GM23248 (cell line): Measurements from ENCODE around the gene C11orf16. TPM values are rescaled to one million over a fixed set of nuclear protein-coding genes. Genes with fewer than 3 reads are reported as not detected.
"Not testable (repeated sequence)": the region's sequence is repeated elsewhere in the genome, so short reads cannot be mapped to it uniquely, and the experiment has no call there.

Source experiments
- DNase-seq: peaks from one replicate; pipeline ENCODE4 v3.0.0-alpha.2; 2015
- H2AFZ ChIP-seq: fragments of 200-600 bp; sonication (generic); 2 replicates; pipeline ENCODE4 v1.6.1; 2016; ENCODE audit warnings: antibody characterized with exemption
- H3F3A ChIP-seq: fragments of 200-600 bp; sonication (generic); 2 replicates; pipeline ENCODE4 v1.6.1; 2016; ENCODE audit warnings: mild to moderate bottlenecking, antibody characterized with exemption, mixed run types; ENCODE audit not compliant: insufficient read depth
- H3K27ac ChIP-seq: fragments of 200-600 bp; sonication (generic); 2 replicates; pipeline ENCODE4 v1.5.1; 2016; ENCODE audit warnings: mild to moderate bottlenecking
- H3K27me3 ChIP-seq: fragments of 200-600 bp; sonication (generic); replicated peaks from 2 replicates; pipeline ENCODE4 v1.6.1; 2016; ENCODE audit warnings: mild to moderate bottlenecking; ENCODE audit not compliant: insufficient read depth
- H3K36me3 ChIP-seq: fragments of 200-600 bp; sonication (generic); 2 replicates; pipeline ENCODE4 v1.6.1; 2016; ENCODE audit warnings: low read depth, mild to moderate bottlenecking
- H3K4me1 ChIP-seq: fragments of 200-600 bp; sonication (generic); 2 replicates; pipeline ENCODE4 v1.6.1; 2016; ENCODE audit warnings: mild to moderate bottlenecking; ENCODE audit not compliant: insufficient read depth
- H3K4me2 ChIP-seq: fragments of 200-600 bp; sonication (generic); one replicate; pipeline ENCODE4 v1.6.1; 2016; ENCODE audit warnings: mild to moderate bottlenecking; ENCODE audit not compliant: unreplicated experiment
- H3K4me3 ChIP-seq: fragments of 200-600 bp; sonication (generic); 2 replicates; pipeline ENCODE4 v1.5.1; 2016; ENCODE audit warnings: mild to moderate bottlenecking
- H3K79me2 ChIP-seq: fragments of 200-600 bp; sonication (generic); 2 replicates; pipeline ENCODE4 v1.6.1; 2016; ENCODE audit warnings: mild to moderate bottlenecking; ENCODE audit not compliant: insufficient read depth
- H3K9ac ChIP-seq: fragments of 200-600 bp; sonication (generic); 2 replicates; pipeline ENCODE4 v1.6.1; 2016; ENCODE audit warnings: mild to moderate bottlenecking
- H3K9me2 ChIP-seq: fragments of 200-600 bp; sonication (generic); 2 replicates; pipeline ENCODE4 v1.6.1; 2016; ENCODE audit warnings: mixed run types, mild to moderate bottlenecking, moderate library complexity; ENCODE audit not compliant: insufficient read depth
- H3K9me3 ChIP-seq: fragments of 200-600 bp; sonication (generic); one replicate; pipeline ENCODE4 v1.6.1; 2017; ENCODE audit warnings: low read depth
- H4K20me1 ChIP-seq: fragments of 200-600 bp; sonication (generic); 2 replicates; pipeline ENCODE4 v1.6.0; 2016; ENCODE audit not compliant: insufficient read depth
- EZH2 ChIP-seq: fragments of 200-600 bp; sonication (generic); IDR thresholded peaks from 2 replicates; pipeline ENCODE4 v1.6.1; 2018; ENCODE audit warnings: antibody characterized with exemption, mild to moderate bottlenecking; ENCODE audit not compliant: insufficient read depth, poor library complexity, severe bottlenecking
- EZH2phosphoT487 ChIP-seq: fragments of 200-600 bp; sonication (generic); IDR thresholded peaks from 2 replicates; pipeline ENCODE4 v1.6.1; 2018; ENCODE audit warnings: antibody characterized with exemption, moderate library complexity, mild to moderate bottlenecking, low read depth; ENCODE audit not compliant: insufficient read depth
- WGBS, 2 experiments: methylation state at CpG; one replicate each; pipeline ENCODE4 v1.1.6; 2015 to 2017; ENCODE audit warnings: low lambda C conversion rate in 2 of 2, low coverage in 1 of 2; ENCODE audit errors: missing lambda C conversion rate in 2 of 2; 5-methylcytosine and 5-hydroxymethylcytosine counted together
- in situ Hi-C: fragments of 300-500 bp; cut with MboI; formaldehyde crosslinking; loops from 2 replicates; pipeline ENCODE4 v1.15.0; 2020
- polyA plus RNA-seq: library from polyadenylated mRNA; unstranded; fragments of >200 nt; fragmentation: Nextera tagmentation; extraction: Ambion mirVana; gene quantifications from 2 replicates; pipeline ENCODE4 v1.2.1, GENCODE V29; 2016
- total RNA-seq: library from RNA; depleted of rRNA; stranded (reverse); fragments of >200 nt; shearing (Covaris generic); gene quantifications from 2 replicates; pipeline ENCODE4 v1.2.3, GENCODE V29; 2014

The C11orf16 gene
- total and polyA plus RNA-seq, 2 experiments from 2014 or later: not detected

DNA sequence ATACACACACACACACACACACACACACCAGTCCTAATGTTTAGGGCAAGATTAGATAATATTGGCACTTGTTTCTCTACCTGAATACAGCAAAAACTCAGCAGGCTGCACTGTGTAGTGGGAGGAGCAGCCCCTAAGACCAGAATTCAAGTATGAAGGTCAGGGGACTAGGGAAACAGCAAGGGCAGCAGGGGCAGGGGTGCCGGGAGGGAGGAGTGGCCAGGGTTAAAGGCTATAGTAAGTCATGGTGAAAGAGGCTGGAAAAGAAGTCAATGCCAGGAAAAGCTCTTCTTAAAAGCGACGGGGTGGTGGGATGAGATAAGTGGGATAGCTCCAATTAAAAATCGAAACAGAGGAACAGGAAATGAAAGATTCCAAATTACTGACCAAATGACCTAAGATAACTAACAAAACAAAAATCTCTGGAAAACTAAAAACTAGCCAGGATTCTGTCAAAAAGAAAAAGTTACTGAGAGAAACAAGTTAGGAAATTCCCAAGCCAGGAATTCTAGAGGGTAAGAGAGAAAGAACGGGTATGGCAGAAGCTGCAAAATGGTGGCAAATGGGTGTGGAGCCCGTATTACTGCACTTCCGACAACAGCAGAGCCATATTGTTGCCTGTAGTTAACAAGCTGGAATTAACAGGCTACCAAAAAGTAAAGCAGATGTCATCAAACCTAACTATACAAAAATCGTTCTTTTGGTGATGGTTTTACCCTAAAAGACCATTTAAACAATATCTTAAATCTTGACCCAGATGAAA lies 8.8 kb upstream of the C11orf16 start:
- Histone ChIP-seq H3K27ac (no peak overlapping the region), H3K36me3 (no peaks in the 10 kb centered on the region), H3K9ac (no peak overlapping the region), H3K27me3 (no peaks in the 10 kb centered on the region), H3K4me2 (no peak overlapping the region), H3K79me2 (no peaks in the 10 kb centered on the region), H3F3A (no peaks in the 10 kb centered on the region), H3K4me1 (no peaks in the 10 kb centered on the region), H2AFZ (no peak overlapping the region), H3K9me3 (no peaks in the 10 kb centered on the region), H3K4me3 (no peak overlapping the region), H3K9me2 (no peaks in the 10 kb centered on the region), H4K20me1 (no peaks in the 10 kb centered on the region)
- TF ChIP-seq EZH2phosphoT487 (no peak), EZH2 (no peak)
- DNase-seq: no peak
- in situ Hi-C loops: no loop called here
- WGBS, 2 experiments: 74 to 77% methylated on average over 8 of the region's 8 CpGs

DNA sequence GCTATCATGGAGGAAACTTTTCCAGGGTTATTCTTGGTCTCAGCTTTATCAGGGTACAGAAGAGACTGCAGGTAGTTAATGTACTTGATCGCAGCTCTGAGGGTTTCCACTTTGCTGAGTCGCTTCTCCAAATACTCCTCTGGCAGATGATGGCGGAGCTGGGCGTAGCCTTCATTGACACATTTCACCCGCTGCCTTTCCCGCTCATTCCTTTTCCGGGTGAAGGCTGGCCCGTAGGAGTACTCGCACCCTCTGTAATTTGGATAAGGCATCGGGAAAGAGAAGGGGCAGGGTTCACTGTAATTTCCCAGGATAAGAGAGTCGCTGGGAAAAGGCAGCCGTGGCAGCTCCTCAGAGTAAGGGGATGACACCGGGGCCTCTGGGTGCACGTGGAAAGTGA lies 4.9 kb upstream of the C11orf16 start:
- Histone ChIP-seq H3K36me3 (no peaks in the 10 kb centered on the region), H3K4me2 (no peak overlapping the region), H3K9ac (no peak overlapping the region), H3K27ac (no peak overlapping the region), H4K20me1 (no peaks in the 10 kb centered on the region), H3K9me2 (no peaks in the 10 kb centered on the region), H3K4me1 (peaks cover 14% of the 10 kb centered on the region), H3K27me3 (no peaks in the 10 kb centered on the region), H3K79me2 (no peaks in the 10 kb centered on the region), H2AFZ (no peak overlapping the region), H3K4me3 (no peak overlapping the region), H3K9me3 (no peaks in the 10 kb centered on the region), H3F3A (peaks cover 16% of the 10 kb centered on the region)
- no peak for DNase-seq
- in situ Hi-C loops: no loop called here
- TF ChIP-seq EZH2phosphoT487 (no peak), EZH2 (no peak)
- 88 to 93% methylated on average over 13 to 14 of the region's 14 CpGs for WGBS, 2 experiments

DNA sequence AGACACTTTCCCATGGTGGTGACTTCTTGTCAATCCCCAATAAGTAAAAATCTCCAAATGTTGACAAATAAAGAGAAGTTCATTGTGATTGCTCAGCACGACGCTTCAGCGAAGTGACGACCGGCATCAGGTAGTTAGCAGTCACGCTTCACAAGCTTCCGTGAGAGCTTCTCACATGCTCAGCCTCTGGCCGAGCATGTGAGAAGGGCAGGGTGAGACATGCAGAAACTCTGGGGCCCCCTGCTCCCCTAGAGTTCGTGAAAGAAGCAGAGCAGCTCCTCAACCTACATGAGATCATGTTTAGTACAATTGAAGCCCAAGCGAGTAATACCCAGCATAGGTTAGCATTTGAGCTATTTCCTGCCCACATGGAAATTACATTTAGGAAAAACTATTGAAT lies 4.4 kb upstream of the C11orf16 start:
- H3K36me3 ChIP-seq: no peaks in the 10 kb centered on the region

DNA sequence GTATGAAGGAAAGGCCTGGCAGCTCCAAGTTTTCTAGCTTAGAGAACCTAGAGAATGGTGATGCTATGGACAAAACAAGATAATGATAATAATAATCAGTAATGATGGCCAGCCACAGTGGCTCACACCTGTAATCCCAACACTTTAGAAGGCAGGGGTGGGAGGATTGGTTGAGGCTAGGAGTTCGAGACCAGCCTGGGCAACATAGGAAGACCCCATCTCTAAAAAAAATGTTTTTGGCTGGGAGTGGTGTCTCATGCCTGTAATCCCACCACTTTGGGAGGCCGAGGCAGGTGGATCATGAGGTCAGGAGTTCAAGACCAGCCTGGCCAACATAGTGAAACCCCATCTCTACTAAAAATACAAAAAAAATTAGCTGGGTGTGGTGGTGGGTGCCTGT lies 3.0 kb upstream of the C11orf16 start:
- Histone ChIP-seq H3F3A (peaks cover 16% of the 10 kb centered on the region), H3K4me1 (peaks cover 17% of the 10 kb centered on the region)
- H3K4me3 ChIP-seq, H3K4me2 ChIP-seq, H3K27me3 ChIP-seq, DNase-seq, in situ Hi-C loops, H3K9me2 ChIP-seq, H3K9ac ChIP-seq, H3K9me3 ChIP-seq, H3K27ac ChIP-seq, H3K36me3 ChIP-seq, H2AFZ ChIP-seq, H4K20me1 ChIP-seq, H3K79me2 ChIP-seq: not testable (repeated sequence)
- WGBS, 2 experiments: 93 to 100% methylated on average over 2 of the region's 2 CpGs

More for the DNA sequence above, 4.4 kb upstream of the C11orf16 start:
- Histone ChIP-seq H2AFZ (no peak overlapping the region), H3K27ac (no peak overlapping the region), H3K4me3 (no peak overlapping the region), H3K4me2 (no peak overlapping the region), H3K9ac (no peak overlapping the region), H3K9me3 (no peaks in the 10 kb centered on the region), H3K9me2 (no peaks in the 10 kb centered on the region), H3K79me2 (no peaks in the 10 kb centered on the region), H3K27me3 (no peaks in the 10 kb centered on the region), H3F3A (peaks cover 16% of the 10 kb centered on the region), H4K20me1 (no peaks in the 10 kb centered on the region), H3K4me1 (peaks cover 14% of the 10 kb centered on the region)
- WGBS, 2 experiments: 84 to 85% methylated on average over 10 of the region's 10 CpGs
- DNase-seq: no peak
- in situ Hi-C loops: no loop called here
- no peak for TF ChIP-seq EZH2phosphoT487
- no peak for TF ChIP-seq EZH2
